ENCODE measurements around the gene RSU1. TPM values are rescaled to one million over a fixed set of nuclear protein-coding genes. Genes with fewer than 3 reads are reported as not detected.

Gene RSU1
- polyA plus RNA-seq, 2 of the 4 experiments (the other 2 are of a cell fraction): 99.3 to 114 TPM

DNA sequence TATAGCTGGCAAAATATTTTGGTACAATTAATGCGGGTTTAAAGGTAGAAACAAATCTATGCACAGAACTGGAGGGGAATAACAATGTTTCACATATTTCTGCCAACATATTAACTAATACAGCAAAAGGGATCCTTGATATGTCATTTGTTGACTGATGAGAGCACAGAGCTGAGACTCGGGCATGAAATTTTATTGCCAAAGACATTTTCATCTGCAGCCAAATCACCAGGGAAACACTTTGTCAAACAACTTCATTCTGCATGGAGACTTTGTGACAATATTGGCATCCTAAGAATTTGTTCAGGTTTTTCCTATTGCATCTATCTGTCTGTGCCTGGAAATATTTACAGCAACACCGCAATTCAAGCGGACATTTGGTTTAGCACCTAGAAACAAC, 177.8 kb downstream of the RSU1 start:
- Histone ChIP-seq H3K9me3 (no peaks in the 10 kb centered on the region), H3K4me2 (no peak overlapping the region), H3K4me3 (no peak overlapping the region), H3K4me1 (peaks cover 7% of the 10 kb centered on the region), H3K27ac (no peak overlapping the region)
- CTCF ChIA-PET: interaction anchor here (1.6 kb wide), 1 partner anchor 9 kb away, joined by 4 read pairs; no protein-coding TSS in a partner anchor
- no peak for ATAC-seq
- WGBS (ENCODE audit: missing lambda C conversion rate): 93% methylated on average over 4 of the region's 4 CpGs
- POLR2A ChIA-PET: no interaction called here
- no peak for TF ChIP-seq BHLHE40 (IDR thresholded peaks at IDR 0.05; ENCODE audit: low read depth, low read length)
- TF ChIP-seq POLR2AphosphoS2 (conservative IDR thresholded peaks at IDR 0.05; ENCODE audit: low read length): no peak
- no peak for DNase-seq (ENCODE audit: low read depth in 1 of 2, low spot score in 1 of 2)
- FAIRE-seq: no peak

DNA sequence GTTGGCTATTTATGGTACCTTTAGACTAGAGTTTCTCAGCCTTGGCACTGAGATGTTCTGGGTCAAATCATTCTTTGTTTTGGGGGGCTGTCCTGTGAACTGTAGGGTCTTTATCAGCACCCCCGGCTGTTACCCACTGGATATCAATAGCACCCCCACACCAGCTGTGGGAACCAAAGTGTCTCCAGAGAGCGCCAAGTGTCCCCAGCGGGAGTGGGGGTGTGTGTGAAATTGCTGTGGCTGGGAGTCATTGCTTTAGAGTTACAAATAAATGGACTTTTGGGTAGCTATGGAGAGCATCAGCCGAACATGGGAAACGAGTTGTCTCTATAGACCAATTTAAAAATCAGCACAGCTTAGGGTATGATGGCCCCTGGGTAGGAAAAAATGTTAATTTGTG, 184.2 kb downstream of the RSU1 start:
- ChIA-PET CTCF (interaction anchor here (0.7 kb wide), 1 partner anchor 14 kb away, joined by 3 read pairs; no protein-coding TSS in a partner anchor), POLR2A (no interaction called here)
- TF ChIP-seq JUN (IDR thresholded peaks at IDR 0.05) (no peak), SREBF2 (IDR thresholded peaks at IDR 0.05) (no peak), HDAC2 (IDR thresholded peaks at IDR 0.05) (no peak), REST (IDR thresholded peaks at IDR 0.05) (no peak), BHLHE40 (IDR thresholded peaks at IDR 0.05; ENCODE audit: low read depth, low read length) (no peak), ZC3H11A (IDR thresholded peaks at IDR 0.05) (no peak), BCL3 (IDR thresholded peaks at IDR 0.05) (no peak), HMGXB4 (CRISPR knock-in tag; IDR thresholded peaks at IDR 0.05; ENCODE audit: borderline replicate concordance) (no peak), RNF2 (IDR thresholded peaks at IDR 0.05; ENCODE audit: borderline replicate concordance, low read depth) (no peak), MYC (IDR thresholded peaks at IDR 0.05; ENCODE audit: borderline replicate concordance, low read length) (no peak)
- no peak overlapping the region for H3K4me3 ChIP-seq
- no peaks in the 10 kb centered on the region for H3K9me3 ChIP-seq
- H3K27ac ChIP-seq: no peak overlapping the region
- no peak overlapping the region for H3K4me2 ChIP-seq
- 88% methylated on average over 5 of the region's 5 CpGs for WGBS (ENCODE audit: missing lambda C conversion rate)
- DNase-seq (ENCODE audit: low read depth in 1 of 2, low spot score in 1 of 2): no peak
- no peak for FAIRE-seq
- H3K4me1 ChIP-seq: no peaks in the 10 kb centered on the region
- ATAC-seq: no peak

DNA sequence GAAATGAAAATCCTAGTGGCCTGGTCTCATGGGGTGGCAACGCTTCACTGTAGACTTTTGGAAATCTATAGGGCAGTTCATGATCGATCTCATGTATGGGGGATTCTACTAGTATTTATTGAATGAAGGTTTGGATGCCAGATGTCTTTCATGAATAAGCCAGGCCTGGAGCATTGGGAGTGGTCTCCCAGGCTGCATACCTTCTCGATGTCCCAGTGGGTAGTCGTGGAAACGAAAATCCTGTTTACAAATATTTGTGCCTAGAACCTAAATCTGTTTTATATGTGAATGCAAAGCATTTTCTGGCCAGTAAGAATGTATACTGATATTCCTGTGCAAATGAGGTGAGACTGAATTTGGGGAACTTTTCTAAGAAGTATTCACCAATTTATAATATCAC, 190.5 kb downstream of the RSU1 start:
- H3K4me2 ChIP-seq: no peak overlapping the region
- no peak for DNase-seq (ENCODE audit: low read depth in 1 of 2, low spot score in 1 of 2)
- no peak overlapping the region for H3K4me3 ChIP-seq
- CTCF ChIA-PET: no interaction called here
- no peaks in the 10 kb centered on the region for H3K9me3 ChIP-seq
- POLR2A ChIA-PET: no interaction called here
- no peak for FAIRE-seq
- no peak overlapping the region for H3K27ac ChIP-seq
- ATAC-seq: no peak
- no peaks in the 10 kb centered on the region for H3K4me1 ChIP-seq
- WGBS (ENCODE audit: missing lambda C conversion rate): 74% methylated on average over 5 of the region's 5 CpGs
- TF ChIP-seq, protein P1, sequence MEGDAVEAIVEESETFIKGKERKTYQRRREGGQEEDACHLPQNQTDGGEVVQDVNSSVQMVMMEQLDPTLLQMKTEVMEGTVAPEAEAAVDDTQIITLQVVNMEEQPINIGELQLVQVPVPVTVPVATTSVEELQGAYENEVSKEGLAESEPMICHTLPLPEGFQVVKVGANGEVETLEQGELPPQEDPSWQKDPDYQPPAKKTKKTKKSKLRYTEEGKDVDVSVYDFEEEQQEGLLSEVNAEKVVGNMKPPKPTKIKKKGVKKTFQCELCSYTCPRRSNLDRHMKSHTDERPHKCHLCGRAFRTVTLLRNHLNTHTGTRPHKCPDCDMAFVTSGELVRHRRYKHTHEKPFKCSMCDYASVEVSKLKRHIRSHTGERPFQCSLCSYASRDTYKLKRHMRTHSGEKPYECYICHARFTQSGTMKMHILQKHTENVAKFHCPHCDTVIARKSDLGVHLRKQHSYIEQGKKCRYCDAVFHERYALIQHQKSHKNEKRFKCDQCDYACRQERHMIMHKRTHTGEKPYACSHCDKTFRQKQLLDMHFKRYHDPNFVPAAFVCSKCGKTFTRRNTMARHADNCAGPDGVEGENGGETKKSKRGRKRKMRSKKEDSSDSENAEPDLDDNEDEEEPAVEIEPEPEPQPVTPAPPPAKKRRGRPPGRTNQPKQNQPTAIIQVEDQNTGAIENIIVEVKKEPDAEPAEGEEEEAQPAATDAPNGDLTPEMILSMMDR (IDR thresholded peaks at IDR 0.05): no peak
- TF ChIP-seq BHLHE40 (IDR thresholded peaks at IDR 0.05; ENCODE audit: low read depth, low read length) (no peak), JUNB (IDR thresholded peaks at IDR 0.05) (no peak), HOXB13 (CRISPR knock-in tag; IDR thresholded peaks at IDR 0.05; ENCODE audit: low read depth) (no peak), CHD2 (IDR thresholded peaks at IDR 0.05; ENCODE audit: low read length, partially characterized antibody) (no peak), ESRRA (IDR thresholded peaks at IDR 0.05; ENCODE audit: borderline replicate concordance, low read length) (no peak), POLR2AphosphoS2 (conservative IDR thresholded peaks at IDR 0.05; ENCODE audit: low read length) (no peak), RFX5 (IDR thresholded peaks at IDR 0.05) (no peak), RNF2 (IDR thresholded peaks at IDR 0.05; ENCODE audit: borderline replicate concordance, low read depth) (no peak), MAZ (IDR thresholded peaks at IDR 0.05; ENCODE audit: borderline replicate concordance, low read depth, low read length) (no peak), KDM5A (IDR thresholded peaks at IDR 0.05) (no peak), TP53 (CRISPR knock-in tag; IDR thresholded peaks at IDR 0.05) (no peak), RAD21 (conservative IDR thresholded peaks at IDR 0.05 in 1 of 2, IDR thresholded peaks at IDR 0.05 in 1 of 2) (no peak), EHMT2 (IDR thresholded peaks at IDR 0.05; ENCODE audit: low read depth) (no peak), CBX8 (IDR thresholded peaks at IDR 0.05) (no peak)
- TF ChIP-seq, protein P2, sequence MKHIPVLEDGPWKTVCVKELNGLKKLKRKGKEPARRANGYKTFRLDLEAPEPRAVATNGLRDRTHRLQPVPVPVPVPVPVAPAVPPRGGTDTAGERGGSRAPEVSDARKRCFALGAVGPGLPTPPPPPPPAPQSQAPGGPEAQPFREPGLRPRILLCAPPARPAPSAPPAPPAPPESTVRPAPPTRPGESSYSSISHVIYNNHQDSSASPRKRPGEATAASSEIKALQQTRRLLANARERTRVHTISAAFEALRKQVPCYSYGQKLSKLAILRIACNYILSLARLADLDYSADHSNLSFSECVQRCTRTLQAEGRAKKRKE (CRISPR knock-in tag; IDR thresholded peaks at IDR 0.05; ENCODE audit: low read depth): no peak
- TF ChIP-seq, protein P3, sequence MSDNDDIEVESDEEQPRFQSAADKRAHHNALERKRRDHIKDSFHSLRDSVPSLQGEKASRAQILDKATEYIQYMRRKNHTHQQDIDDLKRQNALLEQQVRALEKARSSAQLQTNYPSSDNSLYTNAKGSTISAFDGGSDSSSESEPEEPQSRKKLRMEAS (IDR thresholded peaks at IDR 0.05): no peak

Data from A549 (cell line).